H1 (cell line): ENCODE data around the gene PPP1R1B. TPM values are rescaled to one million over a fixed set of nuclear protein-coding genes. Genes with fewer than 3 reads are reported as not detected.

Experiments used
- CHD2 ChIP-seq: IDR thresholded peaks from 2 replicates; pipeline ENCODE4 v1.6.1; 2012; ENCODE audit warnings: low read length, improper control_type of control experiment
- GABPA ChIP-seq: IDR thresholded peaks from 2 replicates; pipeline ENCODE4 v1.6.1; 2011; ENCODE audit warnings: mild to moderate bottlenecking, low read length, moderate library complexity, borderline replicate concordance; ENCODE audit not compliant: insufficient read depth
- HDAC6 ChIP-seq: IDR thresholded peaks from one replicate; pipeline ENCODE4 v1.7.1; 2012; ENCODE audit warnings: low read depth, mild to moderate bottlenecking, inconsistent platforms, low read length, moderate library complexity
- RAD21 ChIP-seq, 2 experiments: IDR thresholded peaks in 1 of 2; conservative IDR thresholded peaks in 1 of 2; 2 replicates each; pipeline ENCODE4 v1.6.1; 2011; ENCODE audit warnings: low read depth in 2 of 2, low read length in 2 of 2, improper control_type of control experiment in 1 of 2, inconsistent platforms in 1 of 2, mild to moderate bottlenecking in 1 of 2, moderate library complexity in 1 of 2
- TAF1 ChIP-seq: IDR thresholded peaks from 2 replicates; pipeline ENCODE4 v1.6.1; 2011; ENCODE audit warnings: mild to moderate bottlenecking, low read depth, low read length
- TAF7 ChIP-seq: optimal IDR thresholded peaks from 2 replicates; pipeline ENCODE3; 2011; ENCODE audit warnings: low read depth, mild to moderate bottlenecking, inconsistent platforms, low read length, moderate library complexity, borderline replicate concordance
- ZNF274 ChIP-seq: IDR thresholded peaks from 2 replicates; pipeline ENCODE4 v1.7.0; 2012; ENCODE audit warnings: low read length, borderline replicate concordance; ENCODE audit errors: extremely low read depth
- polyA plus RNA-seq, 7 experiments: library from polyadenylated mRNA; depleted of rRNA in 3 of 7; stranded (reverse) in 5 of 7; unstranded in 2 of 7; fragments of >200 nt in 5 of 7; fragments of 200-250 nt in 2 of 7; gene quantifications; 1 replicate in 5 of 7; 2 replicates in 1 of 7; 4 replicates in 1 of 7; pipeline versions ENCODE4 v1.2.1 to v1.2.3, GENCODE V29; 2011 to 2013; ENCODE audit warnings: missing spikeins in 2 of 7, mixed read lengths in 2 of 7
- total RNA-seq: library from RNA; stranded (reverse); fragmentation: NEBNext Ultra II Directional; extraction: Animal tissue kit (Norgen Biotek cat#: 25700); gene quantifications from 2 replicates; pipeline ENCODE4 v1.2.1, GENCODE V29; 2021
- TF ChIP-seq, protein P1 (sequence below): IDR thresholded peaks from 2 replicates; pipeline ENCODE4 v1.6.1; 2012; ENCODE audit warnings: inconsistent platforms

Gene PPP1R1B
- total and polyA plus RNA-seq, 2 of the 8 experiments (the other 6 are each of a cell fraction or from before 2014, with no cell fraction given), result 10.7 to 22.3 TPM

DNA sequence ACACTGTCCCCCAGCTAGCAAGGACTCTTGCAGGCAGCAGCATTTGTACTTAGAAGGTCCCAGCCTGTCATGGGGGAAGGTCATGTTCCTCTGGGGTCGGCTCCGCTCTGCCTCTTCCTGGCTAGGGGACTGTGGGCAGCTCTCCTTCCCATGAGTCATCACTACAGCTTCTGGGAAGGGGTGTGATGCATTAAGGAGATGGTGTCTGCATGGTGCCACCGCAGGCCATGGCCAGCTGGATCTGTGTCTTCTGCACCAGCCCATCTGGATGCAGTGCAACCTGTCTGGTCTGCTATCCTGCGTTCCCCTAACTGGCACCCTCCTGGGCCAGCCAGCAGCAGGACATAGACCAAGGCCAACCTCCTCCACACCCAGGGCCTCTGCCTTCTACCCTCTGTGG is 16.5 kb downstream of the PPP1R1B start (continued):
- TF ChIP-seq, protein P1, sequence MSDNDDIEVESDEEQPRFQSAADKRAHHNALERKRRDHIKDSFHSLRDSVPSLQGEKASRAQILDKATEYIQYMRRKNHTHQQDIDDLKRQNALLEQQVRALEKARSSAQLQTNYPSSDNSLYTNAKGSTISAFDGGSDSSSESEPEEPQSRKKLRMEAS, result no peak
- TF ChIP-seq TAF1 (no peak), TAF7 (no peak), ZNF274 (no peak), CHD2 (no peak), GABPA (no peak), RAD21 (IDR thresholded peaks at IDR 0.05 in 1 of 2, conservative IDR thresholded peaks at IDR 0.05 in 1 of 2; ENCODE audit: low read depth in 2 of 2, low read length in 2 of 2) (no peak), HDAC6 (no peak)
